WTC11 (cell line): ENCODE measurements around the gene B4GALNT3.

Experiments used
- AFF4 ChIP-seq: sonication (generic); formaldehyde crosslinking; IDR thresholded peaks from 2 replicates; pipeline ENCODE4 v1.8.1; 2023; ENCODE audit warnings: mild to moderate bottlenecking, missing genetic modification reagents, borderline replicate concordance
- CTCF ChIP-seq: fragments of 200-600 bp; IDR thresholded peaks from 2 replicates; pipeline ENCODE4 v1.8.0; 2022; ENCODE audit warnings: antibody characterized with exemption
- HMGXB4 ChIP-seq: sonication (generic); formaldehyde crosslinking; IDR thresholded peaks from 2 replicates; pipeline ENCODE4 v1.8.1; 2023; ENCODE audit warnings: mild to moderate bottlenecking, moderate library complexity, missing genetic modification reagents

- TF ChIP-seq HMGXB4 (no peak), AFF4 (CRISPR knock-in tag) (no peak), CTCF (no peak)
Observed at GRCh38 chr12:527241-527640, 67.5 kb downstream of the B4GALNT3 start.
